Right cardiac atrium (tissue), 5 donors: ENCODE measurements around the gene FAU. TPM values are rescaled to one million over a fixed set of nuclear protein-coding genes. Genes with fewer than 3 reads are reported as not detected.
"Not testable (repeated sequence)": the region's sequence is repeated elsewhere in the genome, so short reads cannot be mapped to it uniquely, and the experiment has no call there.

Source experiments
- ATAC-seq, 2 donors: fragments of 200-7000 bp; cut with Tn5 transposase; one replicate each; pipeline versions ENCODE4 v1.8.0 to v1.9.1; 2020; ENCODE audit warnings: moderate library complexity in 2 of 2, mild to moderate bottlenecking in 1 of 2
- DNase-seq, 3 donors: peaks; one replicate each; pipeline ENCODE4 v3.0.0-alpha.2; 2020
- H3K27ac ChIP-seq: one replicate; pipeline ENCODE4 v1.5.1; 2013; ENCODE audit warnings: mild to moderate bottlenecking, low read length, control low read depth, moderate library complexity
- H3K27me3 ChIP-seq: one replicate; pipeline ENCODE4 v1.6.1; 2013; ENCODE audit not compliant: control insufficient read depth, insufficient read depth
- H3K4me1 ChIP-seq: one replicate; pipeline ENCODE4 v1.6.1; 2013; ENCODE audit warnings: low read length; ENCODE audit not compliant: control insufficient read depth, insufficient read depth
- H3K4me3 ChIP-seq: one replicate; pipeline ENCODE4 v1.5.1; 2013; ENCODE audit warnings: low read length, control low read depth
- H3K9me3 ChIP-seq: one replicate; pipeline ENCODE4 v1.6.1; 2013; ENCODE audit warnings: low read length; ENCODE audit not compliant: control insufficient read depth
- WGBS: extraction: QIAGEN DNeasy Blood & Tissue Kit; methylation state at CpG from one replicate; pipeline ENCODE4 v1.1.7; 2013; 5-methylcytosine and 5-hydroxymethylcytosine counted together
- intact Hi-C, 4 donors: fragments of 100-400 bp; cut with DNase I; formaldehyde crosslinking; loops; one replicate each; pipeline versions ENCODE4 v1.11.0 to v1.14.0; 2022 to 2023
- polyA plus RNA-seq: library from polyadenylated mRNA; stranded (reverse); fragments of 200-250 nt; gene quantifications from one replicate; pipeline ENCODE4 v1.2.3, GENCODE V29; 2013
- total RNA-seq, 4 donors: library from RNA; stranded (reverse); fragmentation: NEBNext Ultra II Directional; extraction: Animal tissue kit (Norgen Biotek cat#: 25700); gene quantifications; one replicate each; pipeline ENCODE4 v1.2.1, GENCODE V29; 2021
- donor health status: healthy with polysubstance abuse.
- donor health status: DM: no; HTN: yes; CAD: no.
- donor health status: DM: no; HTN: no; CAD: no.
- donor health status: DM: no; HTN: yes; CAD: no; lungs with severe emphysema.
- donor health status: DM: yes; HTN: yes; CAD: no.

Gene FAU
- total and polyA plus RNA-seq, 5 donors: 658 to 797 (median 718) TPM

- H3K4me1 ChIP-seq: no peaks in the 10 kb centered on the region
- intact Hi-C loops: loop anchor here in 1 of 4 donors (5.0 kb wide), 1 partner anchor 109 kb away; the partner anchor contains the start of gene ARL2
- DNase-seq: peak in 1 of 3 donors; percentile 4
- 72% methylated on average over 3 of the region's 3 CpGs for WGBS
- no peak for ATAC-seq
- no peaks in the 10 kb centered on the region for H3K27me3 ChIP-seq
- no peak overlapping the region for H3K27ac ChIP-seq
- peak overlapping the region; percentile 77 for H3K4me3 ChIP-seq
- H3K9me3 ChIP-seq: no peaks in the 10 kb centered on the region
Observed at GRCh38 chr11:65120831-65121230, 1.1 kb downstream of the FAU start.

DNA sequence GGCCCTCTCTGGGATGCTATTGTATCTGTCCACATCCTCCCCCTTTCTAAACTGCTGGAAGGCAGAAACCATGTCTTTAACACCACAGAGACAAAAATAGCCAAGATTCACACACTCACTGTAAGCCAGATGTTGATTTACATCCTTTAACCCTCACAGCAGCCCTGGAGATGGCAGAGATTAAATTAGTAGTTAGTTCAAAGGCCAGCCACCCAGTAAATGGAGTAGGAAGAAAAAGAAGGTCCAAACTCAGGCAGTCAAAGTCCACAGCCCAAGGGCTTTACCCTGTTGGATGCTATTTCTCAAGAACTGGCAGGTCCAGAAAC lies 2.3 kb downstream of the FAU start:
- no peak for ATAC-seq
- Histone ChIP-seq H3K4me3 (no peak overlapping the region), H3K9me3 (no peaks in the 10 kb centered on the region), H3K27me3 (no peaks in the 10 kb centered on the region), H3K4me1 (no peaks in the 10 kb centered on the region), H3K27ac (no peak overlapping the region)
- DNase-seq: no peak
- intact Hi-C loops: loop anchor here in 2 of 4 donors (10.0 kb wide), 3 partner anchors 95 to 335 kb away; partner anchors contain the start of genes CDC42BPG (in 1 of the 2) and SNX15 (in 1 of the 2)

DNA sequence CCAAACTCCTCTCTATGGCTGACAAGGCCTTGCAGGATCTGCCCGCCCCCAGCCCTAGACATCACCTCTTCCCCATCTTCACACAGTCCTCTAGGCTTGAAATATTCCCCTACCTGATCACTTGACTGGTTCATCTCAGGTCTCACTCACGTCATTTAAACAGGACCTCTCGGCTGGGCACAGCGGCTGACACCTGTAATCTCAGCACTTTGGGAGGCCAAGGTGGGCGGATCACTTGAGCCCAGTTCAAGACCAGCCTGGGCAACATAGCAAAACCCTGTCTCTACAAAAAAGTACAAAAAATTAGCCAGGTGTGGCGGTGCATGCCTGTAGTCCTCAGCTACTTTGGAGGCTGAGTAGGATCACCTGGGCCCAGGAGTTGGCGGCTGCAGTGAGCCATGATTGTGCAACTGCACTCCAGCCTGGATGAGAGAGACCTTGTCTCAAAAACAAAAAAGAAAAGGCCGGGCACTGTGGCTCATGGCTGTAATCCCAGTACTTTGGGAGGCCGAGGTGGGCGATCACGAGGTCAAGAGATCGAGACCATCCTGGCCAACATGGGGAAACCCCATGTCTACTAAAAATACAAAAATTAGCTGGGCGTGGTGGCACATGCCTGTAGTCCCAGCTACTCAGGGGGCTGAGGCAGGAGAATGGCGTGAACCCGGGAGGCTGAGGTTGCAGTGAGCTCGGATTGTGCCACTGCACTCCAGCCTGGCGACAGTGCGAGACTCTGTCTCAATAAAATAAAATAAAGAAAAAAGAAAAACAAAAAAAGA lies 2.9 kb downstream of the FAU start:
- H3K4me3 ChIP-seq, H3K4me1 ChIP-seq, H3K27me3 ChIP-seq, H3K27ac ChIP-seq, ATAC-seq, H3K9me3 ChIP-seq: not testable (repeated sequence)
- 89% methylated on average over 18 of the region's 18 CpGs for WGBS
- DNase-seq: peak in 2 of 3 donors; percentile 34 to 50
- intact Hi-C loops: loop anchor here in 2 of 4 donors (10.0 kb wide), 3 partner anchors 94 to 334 kb away; partner anchors contain the start of genes CDC42BPG (in 1 of the 2) and SNX15 (in 1 of the 2)

DNA sequence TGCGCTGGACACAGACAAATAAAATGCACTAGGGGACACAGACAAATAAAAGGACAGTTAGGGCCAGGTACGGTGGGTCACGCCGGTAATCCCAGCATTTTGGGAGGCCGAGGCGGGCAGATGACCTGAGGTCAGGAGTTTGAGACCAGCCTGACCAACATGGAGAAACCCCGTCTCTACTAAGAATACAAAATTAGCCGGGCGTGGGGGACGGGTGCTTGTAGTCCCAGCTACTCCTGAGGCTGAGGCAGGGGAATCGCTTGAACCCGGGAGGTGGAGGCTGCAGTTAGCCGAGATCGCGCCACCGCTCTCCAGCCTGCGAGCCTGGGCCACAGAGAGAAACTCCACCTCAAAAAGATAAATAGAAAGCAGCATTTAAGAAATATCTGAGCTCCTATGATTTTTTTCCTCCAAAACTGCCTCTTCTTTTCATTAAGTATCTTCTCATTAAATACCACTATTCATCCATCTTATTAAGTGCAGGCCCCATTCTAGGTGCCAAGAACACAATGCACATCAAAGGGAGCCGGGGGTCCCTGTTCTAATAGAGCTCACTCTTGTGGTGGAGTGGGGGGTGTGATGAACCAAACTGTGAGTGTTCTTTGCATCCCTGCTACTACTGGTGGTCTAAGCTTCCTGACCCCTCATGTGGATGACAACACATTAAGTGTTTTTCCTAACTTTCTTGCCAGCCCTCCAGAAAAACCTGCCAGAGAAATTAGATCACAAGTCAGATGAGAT lies 3.7 kb downstream of the FAU start:
- intact Hi-C loops: loop anchor here in 2 of 4 donors (10.0 kb wide), 3 partner anchors 93 to 333 kb away; partner anchors contain the start of genes CDC42BPG (in 1 of the 2) and SNX15 (in 1 of the 2)
- Histone ChIP-seq H3K27ac (no peak overlapping the region), H3K27me3 (no peaks in the 10 kb centered on the region), H3K4me3 (no peak overlapping the region), H3K4me1 (no peaks in the 10 kb centered on the region), H3K9me3 (no peaks in the 10 kb centered on the region)
- WGBS: 82% methylated on average over 18 of the region's 18 CpGs
- no peak for ATAC-seq
- peak in 1 of 3 donors; percentile 68 for DNase-seq

- Histone ChIP-seq H3K4me1 (no peaks in the 10 kb centered on the region), H3K9me3 (no peaks in the 10 kb centered on the region), H3K4me3 (peak within 1 kb of the TSS; percentile 57), H3K27me3 (no peaks in the 10 kb centered on the region), H3K27ac (peak within 1 kb of the TSS; percentile 48)
- under 1% methylated on average over 89 of the region's 89 CpGs for WGBS
- ATAC-seq (peak; percentile 86 to 88), DNase-seq (peak; percentile 100)
- intact Hi-C loops: loop anchor here in 2 of 4 donors (10.0 kb wide), 3 partner anchors 93 to 333 kb away; partner anchors contain the start of genes CDC42BPG (in 1 of the 2) and SNX15 (in 1 of the 2)
Observed at GRCh38 chr11:65117206-65118096, 4.5 kb downstream of the FAU start, which contains the start of gene ZNHIT2. ZNHIT2 (minus strand) TSS chr11:65117701; CDS start chr11:65117653, 48 bp downstream.

DNA sequence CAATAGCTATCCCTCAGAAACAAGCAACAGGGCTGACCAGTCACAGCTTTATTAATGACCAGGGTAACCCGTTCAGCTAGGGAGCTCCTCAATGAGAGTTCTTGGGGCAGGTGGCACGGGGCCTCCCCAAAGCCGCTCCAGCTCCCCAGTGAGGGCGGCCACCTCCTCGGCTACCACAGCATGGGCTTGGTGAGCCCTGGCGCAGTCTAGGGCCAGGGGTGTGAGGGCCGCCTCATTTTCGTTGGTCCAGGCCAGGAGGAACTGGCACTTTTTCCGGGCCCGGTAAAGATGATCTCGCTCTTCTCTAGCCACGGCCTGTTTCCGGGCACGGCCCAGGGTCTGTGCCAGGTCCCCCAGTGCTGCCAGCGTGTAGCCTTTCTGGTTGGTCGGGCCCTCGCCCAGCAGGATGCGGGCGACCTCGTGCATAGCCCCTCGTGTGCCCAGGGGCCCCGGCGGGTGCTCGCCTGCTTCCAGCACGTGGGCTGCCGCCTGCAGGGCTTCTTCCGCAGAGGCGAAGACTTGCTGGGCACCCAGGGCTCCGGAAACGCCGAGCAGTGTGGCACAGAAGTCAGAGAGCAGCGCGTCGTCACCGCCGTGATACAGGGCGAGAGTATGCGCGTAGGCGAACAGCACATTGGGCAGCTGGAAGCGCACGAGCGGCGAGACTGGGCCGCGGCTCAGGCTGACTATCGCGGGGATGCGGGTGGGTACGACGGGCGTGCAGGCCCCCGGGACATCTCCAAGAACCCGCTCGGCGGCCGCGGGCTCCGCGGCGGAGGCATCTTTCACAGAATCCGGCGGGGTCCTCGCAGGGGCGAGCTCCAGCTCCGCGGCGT lies 5.3 kb downstream of the FAU start:
- 22% methylated on average over 68 of the region's 68 CpGs for WGBS
- no peaks in the 10 kb centered on the region for H3K4me1 ChIP-seq
- ATAC-seq (peak; percentile 0), DNase-seq (peak; percentile 38 to 72 (median 67))
- H3K27me3 ChIP-seq: no peaks in the 10 kb centered on the region
- H3K27ac ChIP-seq: peak overlapping the region; percentile 48
- intact Hi-C loops: loop anchor here in 2 of 4 donors (10.0 kb wide), 3 partner anchors 92 to 332 kb away; partner anchors contain the start of genes CDC42BPG (in 1 of the 2) and SNX15 (in 1 of the 2)
- H3K9me3 ChIP-seq: no peaks in the 10 kb centered on the region
- peak overlapping the region; percentile 57 for H3K4me3 ChIP-seq

DNA sequence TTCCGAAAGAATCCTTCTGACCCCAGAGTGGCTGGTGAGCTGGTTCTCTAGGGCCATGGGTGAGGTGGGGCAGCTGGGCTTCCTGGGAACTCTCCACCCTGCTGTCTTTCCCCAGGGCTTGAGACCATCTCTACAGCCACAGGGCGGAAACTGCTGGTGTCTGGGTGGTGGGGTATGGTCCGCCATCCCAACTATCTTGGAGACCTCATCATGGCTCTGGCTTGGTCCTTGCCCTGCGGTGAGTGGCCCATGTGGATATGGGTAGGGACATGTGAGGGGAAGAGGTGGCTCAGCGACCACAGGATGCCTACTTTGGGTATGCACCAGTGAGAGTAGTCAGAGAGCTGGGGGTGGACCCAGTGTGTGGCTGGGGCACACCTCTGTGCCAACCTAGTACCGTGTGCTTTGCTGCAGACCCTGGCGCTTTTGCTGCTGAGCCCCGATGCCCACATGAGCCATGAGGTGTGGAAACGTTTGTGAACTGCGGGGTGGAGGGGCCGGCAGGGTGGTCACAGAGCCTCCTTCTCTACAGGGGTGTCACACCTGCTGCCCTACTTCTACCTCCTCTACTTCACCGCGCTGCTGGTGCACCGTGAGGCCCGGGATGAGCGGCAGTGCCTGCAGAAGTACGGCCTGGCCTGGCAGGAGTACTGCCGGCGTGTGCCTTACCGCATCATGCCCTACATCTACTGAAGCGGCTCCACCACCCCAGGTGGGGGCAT lies 6.4 kb downstream of the FAU start:
- Histone ChIP-seq H3K4me1 (no peaks in the 10 kb centered on the region), H3K27me3 (no peaks in the 10 kb centered on the region), H3K9me3 (no peaks in the 10 kb centered on the region), H3K27ac (no peak overlapping the region), H3K4me3 (no peak overlapping the region)
- peak in 1 of 3 donors; percentile 53 for DNase-seq
- intact Hi-C loops: loop anchor here in 2 of 4 donors (10.0 kb wide), 3 partner anchors 91 to 331 kb away; partner anchors contain the start of genes CDC42BPG (in 1 of the 2) and SNX15 (in 1 of the 2)
- ATAC-seq: no peak
- 93% methylated on average over 21 of the region's 21 CpGs for WGBS

DNA sequence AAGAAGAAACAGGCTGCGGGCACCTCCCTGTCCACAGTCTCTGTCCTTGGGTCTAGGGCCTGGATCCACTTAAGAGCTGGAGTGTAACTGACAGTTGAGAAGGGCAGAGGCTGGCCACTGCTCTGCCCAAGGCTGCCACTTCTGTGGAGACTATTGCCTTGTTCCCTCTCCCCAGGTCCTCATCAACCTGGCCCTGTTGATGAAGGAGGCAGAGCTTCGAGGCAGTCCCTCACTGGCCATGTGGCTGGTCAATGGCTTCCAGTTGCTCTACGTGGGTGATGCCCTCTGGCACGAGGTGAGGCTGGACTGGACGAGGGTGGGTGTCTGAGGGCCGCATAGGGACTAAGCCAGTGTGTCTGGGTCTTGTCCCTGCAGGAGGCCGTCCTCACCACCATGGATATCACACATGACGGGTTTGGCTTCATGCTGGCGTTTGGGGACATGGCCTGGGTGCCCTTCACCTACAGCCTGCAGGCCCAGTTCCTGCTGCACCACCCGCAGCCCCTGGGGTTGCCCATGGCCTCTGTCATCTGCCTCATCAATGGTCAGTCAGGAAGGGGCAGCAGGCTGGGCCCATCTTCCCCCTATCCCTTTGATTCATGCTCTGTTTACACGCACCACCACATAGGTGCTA lies 7.3 kb downstream of the FAU start:
- no peaks in the 10 kb centered on the region for H3K9me3 ChIP-seq
- no peaks in the 10 kb centered on the region for H3K27me3 ChIP-seq
- H3K4me1 ChIP-seq: no peaks in the 10 kb centered on the region
- no peak overlapping the region for H3K27ac ChIP-seq
- 87% methylated on average over 11 of the region's 11 CpGs for WGBS
- ATAC-seq (no peak), DNase-seq (peak in 2 of 3 donors; percentile 27 to 47)
- intact Hi-C loops: loop anchor here in 2 of 4 donors (10.0 kb wide), 3 partner anchors 90 to 330 kb away; partner anchors contain the start of genes CDC42BPG (in 1 of the 2) and SNX15 (in 1 of the 2)
- no peak overlapping the region for H3K4me3 ChIP-seq

- 57% methylated on average over 6 of the region's 6 CpGs for WGBS
- ATAC-seq (no peak), DNase-seq (peak in 1 of 3 donors; percentile 18)
- H3K27ac ChIP-seq: no peak overlapping the region
- no peaks in the 10 kb centered on the region for H3K27me3 ChIP-seq
- intact Hi-C loops: loop anchor here in 2 of 4 donors (10.0 kb wide), 3 partner anchors 89 to 329 kb away; partner anchors contain the start of genes CDC42BPG (in 1 of the 2) and SNX15 (in 1 of the 2)
- no peaks in the 10 kb centered on the region for H3K4me1 ChIP-seq
- no peaks in the 10 kb centered on the region for H3K9me3 ChIP-seq
- no peak overlapping the region for H3K4me3 ChIP-seq
Observed at GRCh38 chr11:65113839-65114238, 8.1 kb downstream of the FAU start.
